ENCODE data around the gene SPR. TPM values are rescaled to one million over a fixed set of nuclear protein-coding genes. Genes with fewer than 3 reads are reported as not detected.

SPR gene
- 4.5 TPM for total RNA-seq

DNA sequence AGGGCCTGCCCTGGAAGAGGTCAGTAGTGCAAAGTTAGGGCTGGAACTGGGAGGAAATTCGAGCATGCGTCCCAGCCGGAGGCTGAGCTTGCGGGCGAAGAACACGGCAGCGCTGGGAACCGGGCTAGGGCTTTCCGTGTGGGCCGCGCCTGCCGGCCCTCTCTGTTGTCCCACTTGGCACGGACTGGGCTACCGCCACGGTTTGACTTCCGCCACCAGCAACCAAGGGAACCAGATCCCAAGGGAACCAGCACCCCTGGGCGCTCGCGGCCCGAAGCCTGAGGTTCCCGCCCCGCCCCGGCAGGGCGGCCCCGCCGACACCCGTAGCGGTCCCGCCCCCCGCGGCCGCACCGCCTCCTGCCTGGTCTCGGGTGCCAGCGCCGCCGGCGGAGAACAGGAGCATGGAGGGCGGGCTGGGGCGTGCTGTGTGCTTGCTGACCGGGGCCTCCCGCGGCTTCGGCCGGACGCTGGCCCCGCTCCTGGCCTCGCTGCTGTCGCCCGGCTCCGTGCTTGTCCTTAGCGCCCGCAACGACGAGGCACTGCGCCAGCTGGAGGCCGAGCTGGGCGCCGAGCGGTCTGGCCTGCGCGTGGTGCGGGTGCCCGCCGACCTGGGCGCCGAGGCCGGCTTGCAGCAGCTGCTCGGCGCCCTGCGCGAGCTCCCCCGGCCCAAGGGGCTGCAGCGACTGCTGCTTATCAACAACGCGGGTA, at the start of gene SPR:
Gene SPR (plus strand): TSS at position 377 of the 708 bp plus-strand sequence. CDS start 25 bp downstream, at position 402.

DNA sequence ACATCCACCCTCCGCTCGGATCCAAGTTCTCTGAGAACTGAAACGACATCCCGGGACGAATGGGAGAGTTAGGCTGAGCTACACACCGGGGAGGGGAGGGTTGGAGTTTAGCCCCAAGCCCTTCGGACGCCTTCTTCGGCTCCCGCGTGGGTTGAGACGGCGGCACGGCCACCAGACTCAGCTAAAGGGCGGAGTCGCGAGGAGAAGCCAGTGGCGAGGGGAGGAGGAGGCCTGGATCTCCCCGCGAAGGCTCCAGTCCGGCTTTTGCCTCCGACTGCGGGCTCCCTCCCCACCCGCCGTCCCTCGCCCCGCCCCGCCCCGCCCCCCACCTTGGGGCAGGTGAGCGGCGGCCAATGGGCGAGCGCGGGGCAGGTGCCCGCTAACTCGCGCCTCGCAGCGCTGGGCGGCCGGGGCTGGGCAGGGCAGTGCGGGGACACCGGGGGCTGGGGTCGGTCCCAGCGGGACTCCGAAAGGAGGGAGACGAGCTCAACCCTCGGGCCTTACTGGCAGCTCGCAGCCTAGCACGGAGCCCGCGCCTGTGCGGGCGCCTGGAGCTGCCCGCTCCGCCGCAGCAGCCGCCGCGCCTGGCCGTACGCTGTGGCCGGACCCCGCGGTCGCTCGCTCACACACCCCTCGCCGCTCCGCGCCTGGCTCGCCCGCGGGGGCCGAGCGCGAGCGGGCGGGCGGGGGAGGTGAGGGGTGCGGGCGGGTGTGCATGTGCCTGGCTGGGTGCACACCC, 30.1 kb downstream of the SPR start, which contains the start of gene EMX1:
Gene EMX1 (plus strand): TSS at position 382 of the 739 bp plus-strand sequence. CDS start 334 bp downstream, at position 716.

Other genes with a start within 250 kb of the SPR start
- 69.8 TPM for gene EXOC6B, start 61.4 kb upstream of the SPR start, total RNA-seq
- gene EMX1, start 30.1 kb downstream of the SPR start, total RNA-seq = not detected
- gene SFXN5, start 184.3 kb downstream of the SPR start, total RNA-seq = 13.2 TPM
- gene RAB11FIP5, start 225.5 kb downstream of the SPR start, total RNA-seq = 17.6 TPM